Measurements from ENCODE around the gene CNIH1. TPM values are rescaled to one million over a fixed set of nuclear protein-coding genes. Genes with fewer than 3 reads are reported as not detected.

CNIH1 gene
- total and polyA plus RNA-seq, 12 donors: 24.5 to 328 (median 105) TPM

DNA sequence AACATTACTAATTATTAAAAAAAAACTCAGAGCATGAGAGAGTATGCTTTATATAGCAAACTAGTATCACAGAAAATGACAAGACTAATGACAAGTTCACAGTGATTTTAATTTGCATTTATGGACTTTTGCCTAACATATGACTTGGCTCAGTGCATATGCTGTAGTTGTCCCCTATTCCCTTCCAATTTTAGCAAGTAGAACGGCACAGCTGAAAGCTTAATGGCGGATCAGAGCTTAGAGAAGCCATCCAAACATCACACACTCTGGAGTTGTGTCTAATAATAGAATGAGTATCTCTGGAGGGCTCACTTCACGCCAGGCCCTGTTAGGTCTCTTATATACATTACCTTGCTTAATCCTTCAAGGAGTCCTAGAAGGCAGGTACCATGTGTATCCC is 13.3 kb downstream of the CNIH1 start:
- Histone ChIP-seq H3K4me1 (replicated peaks in 1 of 2) (peaks cover 0 to under 1% of the 10 kb centered on the region in 2 donors), H3K9me3 (replicated peaks in 1 of 3) (no peaks in the 10 kb centered on the region), H3K27ac (no peak overlapping the region), H3K4me3 (no peak overlapping the region), H3K36me3 (replicated peaks in 1 of 2) (peaks cover 0 to 50% of the 10 kb centered on the region in 2 donors), H3K27me3 (no peaks in the 10 kb centered on the region)
- 75 to 95% (median 82%) methylated on average over 3 of the region's 3 CpGs for WGBS, 4 donors
- no peak for DNase-seq
- TF ChIP-seq POLR2A (IDR thresholded peaks at IDR 0.05): no peak
- TF ChIP-seq, protein P1, sequence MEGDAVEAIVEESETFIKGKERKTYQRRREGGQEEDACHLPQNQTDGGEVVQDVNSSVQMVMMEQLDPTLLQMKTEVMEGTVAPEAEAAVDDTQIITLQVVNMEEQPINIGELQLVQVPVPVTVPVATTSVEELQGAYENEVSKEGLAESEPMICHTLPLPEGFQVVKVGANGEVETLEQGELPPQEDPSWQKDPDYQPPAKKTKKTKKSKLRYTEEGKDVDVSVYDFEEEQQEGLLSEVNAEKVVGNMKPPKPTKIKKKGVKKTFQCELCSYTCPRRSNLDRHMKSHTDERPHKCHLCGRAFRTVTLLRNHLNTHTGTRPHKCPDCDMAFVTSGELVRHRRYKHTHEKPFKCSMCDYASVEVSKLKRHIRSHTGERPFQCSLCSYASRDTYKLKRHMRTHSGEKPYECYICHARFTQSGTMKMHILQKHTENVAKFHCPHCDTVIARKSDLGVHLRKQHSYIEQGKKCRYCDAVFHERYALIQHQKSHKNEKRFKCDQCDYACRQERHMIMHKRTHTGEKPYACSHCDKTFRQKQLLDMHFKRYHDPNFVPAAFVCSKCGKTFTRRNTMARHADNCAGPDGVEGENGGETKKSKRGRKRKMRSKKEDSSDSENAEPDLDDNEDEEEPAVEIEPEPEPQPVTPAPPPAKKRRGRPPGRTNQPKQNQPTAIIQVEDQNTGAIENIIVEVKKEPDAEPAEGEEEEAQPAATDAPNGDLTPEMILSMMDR (IDR thresholded peaks at IDR 0.05): no peak
- intact Hi-C loops (cut with DNase I): no loop called here

DNA sequence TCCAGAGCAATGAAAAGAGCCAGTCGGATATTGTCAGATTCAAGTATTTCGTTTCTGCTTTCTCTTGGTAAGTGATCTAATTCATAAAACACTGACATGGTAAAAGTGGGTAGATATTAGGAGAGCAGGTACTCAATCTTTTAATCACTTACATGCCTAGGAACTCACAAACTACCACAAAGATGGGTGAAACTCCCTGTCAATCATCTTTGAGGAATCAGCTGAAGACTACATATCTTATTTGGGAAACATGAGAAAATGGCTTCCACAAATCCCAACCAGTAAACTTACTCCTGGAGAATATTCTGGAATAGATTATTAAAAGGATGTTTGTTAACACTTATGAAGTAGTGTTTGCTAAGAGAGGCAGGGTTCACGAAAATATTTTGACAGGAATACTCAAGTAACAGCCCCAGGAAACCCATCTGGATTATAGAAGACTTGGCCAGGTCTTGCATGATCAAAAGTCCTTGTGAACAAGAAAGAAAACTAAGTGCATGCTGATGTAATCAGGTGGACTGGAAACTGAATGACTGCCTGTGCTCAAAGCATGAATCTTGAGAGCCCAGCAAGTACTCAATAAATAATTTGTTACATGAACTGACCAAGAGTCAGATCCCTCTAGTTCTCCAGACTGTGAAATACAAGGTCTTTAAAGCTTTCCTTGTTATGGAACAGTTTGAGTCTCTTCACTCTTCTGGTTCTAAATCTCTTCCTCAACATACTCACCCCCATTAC is 15.5 kb downstream of the CNIH1 start:
- DNase-seq: no peak
- H3K4me3 ChIP-seq: no peak overlapping the region
- no peak overlapping the region for H3K27ac ChIP-seq
- 91 to 95% (median 93%) methylated on average over 3 of the region's 3 CpGs for WGBS, 4 donors
- intact Hi-C loops (cut with DNase I): no loop called here
- no peaks in the 10 kb centered on the region for H3K27me3 ChIP-seq
- H3K9me3 ChIP-seq (replicated peaks in 1 of 3): no peaks in the 10 kb centered on the region
- peaks cover 0 to 43% of the 10 kb centered on the region in 2 donors for H3K36me3 ChIP-seq (replicated peaks in 1 of 2)
- no peaks in the 10 kb centered on the region for H3K4me1 ChIP-seq (replicated peaks in 1 of 2)
- no peak for TF ChIP-seq POLR2A (IDR thresholded peaks at IDR 0.05)
- TF ChIP-seq, protein P1 (IDR thresholded peaks at IDR 0.05): no peak

DNA sequence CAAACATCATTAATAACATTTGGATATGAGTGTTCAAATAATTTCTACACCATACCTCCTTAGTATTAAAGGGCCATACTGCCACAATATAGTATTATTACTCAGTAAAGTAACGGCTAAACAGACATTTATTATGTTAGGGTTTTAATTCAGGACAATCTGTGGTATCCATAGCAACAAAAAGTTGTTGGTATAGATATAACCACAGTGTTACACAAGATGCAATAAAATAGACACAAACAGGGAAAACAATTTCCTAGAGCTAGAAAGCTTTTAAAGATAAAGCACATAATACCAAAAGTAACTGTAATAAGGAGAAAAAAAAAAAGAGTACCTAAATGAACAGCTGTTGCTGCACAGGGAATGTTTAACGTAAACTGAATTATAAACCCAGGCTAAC is 16.1 kb downstream of the CNIH1 start:
- H3K4me1 ChIP-seq (replicated peaks in 1 of 2): no peaks in the 10 kb centered on the region
- no peak for DNase-seq
- peaks cover 0 to 41% of the 10 kb centered on the region in 2 donors for H3K36me3 ChIP-seq (replicated peaks in 1 of 2)
- H3K9me3 ChIP-seq (replicated peaks in 1 of 3): no peaks in the 10 kb centered on the region
- no peaks in the 10 kb centered on the region for H3K27me3 ChIP-seq
- no peak overlapping the region for H3K27ac ChIP-seq
- TF ChIP-seq, protein P1 (IDR thresholded peaks at IDR 0.05): no peak
- no peak for TF ChIP-seq POLR2A (IDR thresholded peaks at IDR 0.05)
- intact Hi-C loops (cut with DNase I): no loop called here
- WGBS, 4 donors: 60 to 92% (median 77%) methylated on average over 2 of the region's 2 CpGs
- H3K4me3 ChIP-seq: no peak overlapping the region

DNA sequence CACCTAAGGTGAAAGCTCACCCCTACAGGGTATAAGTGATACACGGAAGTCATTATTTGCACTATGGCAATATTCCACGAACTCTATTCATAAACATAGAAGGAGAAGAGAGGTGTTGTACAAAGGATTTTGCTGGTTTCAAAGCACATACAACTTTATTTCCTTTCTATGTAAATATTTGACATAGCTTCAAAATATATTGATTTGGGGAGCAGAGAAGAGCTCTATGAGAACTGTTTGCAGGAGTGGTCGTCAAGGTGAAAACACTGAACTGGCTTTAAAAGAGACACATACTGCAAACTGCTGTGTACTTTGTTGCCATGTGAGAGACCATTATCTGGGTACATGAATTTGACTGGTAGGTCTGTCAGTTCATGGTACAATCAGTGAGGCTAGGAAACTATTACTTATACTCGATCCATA is 16.7 kb downstream of the CNIH1 start:
- no peak for DNase-seq
- Histone ChIP-seq H3K9me3 (replicated peaks in 1 of 3) (no peaks in the 10 kb centered on the region), H3K27ac (no peak overlapping the region), H3K4me1 (replicated peaks in 1 of 2) (no peaks in the 10 kb centered on the region), H3K36me3 (replicated peaks in 1 of 2) (peaks cover 0 to 35% of the 10 kb centered on the region in 2 donors), H3K4me3 (no peak overlapping the region), H3K27me3 (no peaks in the 10 kb centered on the region)
- intact Hi-C loops (cut with DNase I): no loop called here
- 91 to 95% (median 92%) methylated on average over 4 of the region's 4 CpGs for WGBS, 4 donors
- no peak for TF ChIP-seq POLR2A (IDR thresholded peaks at IDR 0.05)
- TF ChIP-seq, protein P1 (IDR thresholded peaks at IDR 0.05): no peak
